OCI-LY7 (cell line): ENCODE results near the gene DYRK2.

Experiments
- EZH2phosphoT487 ChIP-seq: fragments of 200-600 bp; sonication (generic); IDR thresholded peaks from 2 replicates; pipeline ENCODE4 v1.6.1; 2018; ENCODE audit warnings: low read depth, borderline replicate concordance, mild to moderate bottlenecking, mixed run types, antibody characterized with exemption, low read length, moderate library complexity, mixed read lengths
- TF ChIP-seq, protein P1 (sequence below): fragments of 200-600 bp; sonication (generic); conservative IDR thresholded peaks from 2 replicates; pipeline ENCODE4 v1.5.1; 2014; ENCODE audit warnings: mild to moderate bottlenecking, antibody characterized with exemption, low read length, moderate library complexity, mixed read lengths

DNA sequence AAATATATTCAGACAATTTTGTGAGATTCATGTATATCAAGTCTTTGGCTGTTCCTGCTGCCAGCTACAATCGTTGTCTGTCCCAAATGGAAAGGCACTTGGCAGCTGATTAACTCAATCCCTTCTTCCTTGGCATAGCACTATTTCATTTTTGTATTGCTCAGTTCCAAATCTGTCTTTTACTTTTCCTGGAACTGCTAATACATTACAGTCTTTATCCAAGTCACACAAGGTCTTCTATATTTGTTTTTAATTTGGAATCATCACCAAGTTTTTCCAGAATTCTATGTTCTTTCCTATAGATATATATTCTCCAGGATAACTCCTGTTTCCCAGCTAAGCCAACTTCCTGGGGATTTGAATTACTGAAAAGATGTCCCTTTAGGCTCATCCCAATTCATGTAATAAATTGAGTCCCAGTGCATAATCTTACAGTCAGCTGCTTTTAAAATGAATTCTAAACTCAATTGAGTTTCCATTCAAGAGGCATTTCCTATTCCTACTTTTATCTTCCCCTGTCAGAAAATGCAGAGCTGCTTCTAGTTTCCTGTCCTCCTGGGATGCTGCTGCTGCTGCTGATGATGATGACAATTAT lies 45.9 kb downstream of the DYRK2 start:
- TF ChIP-seq, protein P1, sequence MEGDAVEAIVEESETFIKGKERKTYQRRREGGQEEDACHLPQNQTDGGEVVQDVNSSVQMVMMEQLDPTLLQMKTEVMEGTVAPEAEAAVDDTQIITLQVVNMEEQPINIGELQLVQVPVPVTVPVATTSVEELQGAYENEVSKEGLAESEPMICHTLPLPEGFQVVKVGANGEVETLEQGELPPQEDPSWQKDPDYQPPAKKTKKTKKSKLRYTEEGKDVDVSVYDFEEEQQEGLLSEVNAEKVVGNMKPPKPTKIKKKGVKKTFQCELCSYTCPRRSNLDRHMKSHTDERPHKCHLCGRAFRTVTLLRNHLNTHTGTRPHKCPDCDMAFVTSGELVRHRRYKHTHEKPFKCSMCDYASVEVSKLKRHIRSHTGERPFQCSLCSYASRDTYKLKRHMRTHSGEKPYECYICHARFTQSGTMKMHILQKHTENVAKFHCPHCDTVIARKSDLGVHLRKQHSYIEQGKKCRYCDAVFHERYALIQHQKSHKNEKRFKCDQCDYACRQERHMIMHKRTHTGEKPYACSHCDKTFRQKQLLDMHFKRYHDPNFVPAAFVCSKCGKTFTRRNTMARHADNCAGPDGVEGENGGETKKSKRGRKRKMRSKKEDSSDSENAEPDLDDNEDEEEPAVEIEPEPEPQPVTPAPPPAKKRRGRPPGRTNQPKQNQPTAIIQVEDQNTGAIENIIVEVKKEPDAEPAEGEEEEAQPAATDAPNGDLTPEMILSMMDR, result no peak
- TF ChIP-seq EZH2phosphoT487, result no peak
